Tibial nerve (tissue), 4 donors: ENCODE measurements around the gene MYADML2.

Experiments
- CTCF ChIP-seq, 5 experiments: fragments of 200-600 bp in 3 of 5; fragments of 450-650 bp in 2 of 5; sonication (generic) in 3 of 5; IDR thresholded peaks; one replicate each; pipeline ENCODE4 v1.5.1; 2016 to 2019; ENCODE audit warnings: antibody characterized with exemption in 5 of 5, mild to moderate bottlenecking in 3 of 5, moderate library complexity in 2 of 5
- EP300 ChIP-seq, 2 donors: sonication (generic); formaldehyde crosslinking; IDR thresholded peaks; one replicate each; pipeline ENCODE4 v1.6.1; 2017; ENCODE audit warnings: antibody characterized with exemption in 2 of 2, mild to moderate bottlenecking in 1 of 2
- POLR2A ChIP-seq, 2 donors: fragments of 450-650 bp; IDR thresholded peaks; one replicate each; pipeline ENCODE4 v1.6.1; 2017; ENCODE audit warnings: antibody characterized with exemption in 2 of 2, mild to moderate bottlenecking in 2 of 2, moderate library complexity in 2 of 2

GRCh38 chr17:81925860-81926450 lies 21.1 kb downstream of the MYADML2 start:
- no peak for TF ChIP-seq POLR2A (IDR thresholded peaks at IDR 0.05)
- no peak for TF ChIP-seq CTCF (IDR thresholded peaks at IDR 0.05)
- TF ChIP-seq EP300 (IDR thresholded peaks at IDR 0.05): no peak
